Uterus (tissue), 4 donors: ENCODE data around the gene RELL1. TPM values are rescaled to one million over a fixed set of nuclear protein-coding genes. Genes with fewer than 3 reads are reported as not detected.

Experiments
- DNase-seq, 2 donors: peaks; one replicate each; pipeline ENCODE4 v3.0.0-alpha.2; 2019 to 2020
- H3K27ac ChIP-seq, 2 donors: fragments of 200-600 bp; sonication (generic); 1 replicate in 1 of 2; 2 replicates in 1 of 2; pipeline ENCODE4 v1.5.1; 2016 to 2018
- H3K27me3 ChIP-seq, 2 donors: fragments of 200-600 bp; sonication (generic); one replicate each; pipeline ENCODE4 v1.5.1; 2018 to 2019; ENCODE audit warnings: control low read depth in 1 of 2
- H3K36me3 ChIP-seq, 2 donors: fragments of 200-600 bp; sonication (generic); one replicate each; pipeline ENCODE4 v1.5.1; 2019; ENCODE audit warnings: control low read depth in 1 of 2
- H3K4me1 ChIP-seq, 2 donors: fragments of 200-600 bp; sonication (generic); one replicate each; pipeline ENCODE4 v1.5.1; 2018 to 2019; ENCODE audit warnings: control low read depth in 1 of 2
- H3K4me3 ChIP-seq, 2 donors: fragments of 200-600 bp; sonication (generic); 1 replicate in 1 of 2; 2 replicates in 1 of 2; pipeline ENCODE4 v1.5.1; 2018 to 2019; ENCODE audit warnings: mild to moderate bottlenecking in 1 of 2
- H3K9me3 ChIP-seq, 2 donors: fragments of 200-600 bp; sonication (generic); one replicate each; pipeline ENCODE4 v1.5.1; 2019; ENCODE audit warnings: control low read depth in 1 of 2
- CTCF ChIP-seq, 4 experiments: fragments of 200-600 bp in 2 of 4; fragments of 450-650 bp in 2 of 4; sonication (generic) in 2 of 4; IDR thresholded peaks; one replicate each; pipeline ENCODE4 v1.5.1; 2016 to 2019; ENCODE audit warnings: antibody characterized with exemption in 4 of 4, mild to moderate bottlenecking in 2 of 4, moderate library complexity in 1 of 4
- POLR2A ChIP-seq, 2 donors: fragments of 450-650 bp; IDR thresholded peaks; one replicate each; pipeline ENCODE4 v1.6.1; 2016; ENCODE audit warnings: antibody characterized with exemption in 2 of 2, mild to moderate bottlenecking in 1 of 2, moderate library complexity in 1 of 2
- intact Hi-C: fragments of 100-400 bp; cut with DNase I; formaldehyde crosslinking; loops from one replicate; pipeline ENCODE4 v1.15.1; 2023; ENCODE audit warnings: low total_unique reads
- total RNA-seq, 4 donors: library from RNA; depleted of rRNA in 3 of 4; stranded (reverse); fragments of >200 nt in 3 of 4; gene quantifications; one replicate each; pipeline versions ENCODE4 v1.1.0 to v1.2.4, GENCODE V29; 2014 to 2023
- donor health status: DM: yes; HTN: yes; CAD: no.

The RELL1 gene
- total RNA-seq, 4 donors from 2014 or later = 21.2 to 64.0 (median 44.3) TPM

DNA sequence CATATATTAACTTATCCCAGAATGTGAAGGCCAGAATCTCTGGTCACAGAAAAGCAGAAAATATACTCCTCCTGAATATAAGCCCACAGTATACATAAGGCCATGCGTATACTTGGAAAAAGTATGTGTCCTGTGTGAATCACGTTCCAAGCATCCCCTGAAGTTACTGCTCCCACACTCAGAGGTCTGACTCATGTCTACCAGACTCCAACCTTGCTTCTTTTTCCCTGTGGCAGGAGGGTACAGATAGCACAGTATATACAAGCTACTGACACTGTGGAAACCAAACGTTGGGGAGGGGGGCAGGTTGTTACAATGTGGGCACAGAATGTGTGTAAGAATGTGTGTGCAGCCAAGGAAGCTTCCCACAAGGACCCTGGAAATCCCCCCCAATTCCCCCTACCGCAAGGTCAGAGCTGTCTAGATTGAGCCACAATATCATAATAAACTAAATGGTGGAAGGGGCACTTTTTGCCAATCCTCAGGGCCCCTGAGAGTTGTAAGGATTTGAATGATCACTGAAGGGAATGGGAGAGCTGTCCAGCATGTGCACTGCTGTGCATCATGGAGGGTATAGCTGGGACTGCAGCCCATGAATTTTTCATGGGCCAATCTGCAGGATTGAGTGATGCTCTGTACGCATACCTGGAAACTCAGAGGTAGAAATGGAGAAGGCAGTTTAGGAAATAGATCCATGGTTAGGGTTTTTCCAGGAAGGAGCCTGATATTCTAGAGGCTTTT is 7.4 kb upstream of the RELL1 start:
- no peak overlapping the region for H3K4me3 ChIP-seq
- TF ChIP-seq POLR2A (IDR thresholded peaks at IDR 0.05) (no peak), CTCF (IDR thresholded peaks at IDR 0.05) (no peak)

DNA sequence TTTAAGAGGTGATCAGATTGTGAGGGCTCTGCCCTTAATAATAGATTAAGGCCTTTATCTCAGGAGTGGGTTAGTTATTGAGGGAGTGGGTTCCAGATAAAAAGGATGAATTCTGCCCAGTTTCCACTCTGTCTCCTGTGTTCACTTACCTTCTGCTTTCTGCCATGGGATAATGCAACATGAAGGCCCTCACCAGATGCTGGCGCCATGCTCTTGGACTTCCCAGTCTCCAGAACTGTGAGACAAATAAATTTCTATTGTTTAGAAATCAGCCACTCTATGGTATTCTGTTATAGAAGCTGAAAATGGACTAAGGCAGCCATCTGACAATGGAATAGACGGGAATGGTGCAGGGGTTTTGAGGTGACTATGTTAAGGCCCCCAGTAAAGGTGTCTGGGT is 6.9 kb upstream of the RELL1 start:
- no peaks in the 10 kb centered on the region for H3K27me3 ChIP-seq
- H3K36me3 ChIP-seq = no peaks in the 10 kb centered on the region
- no peaks in the 10 kb centered on the region for H3K9me3 ChIP-seq
- H3K4me3 ChIP-seq = no peak overlapping the region
- no peak for TF ChIP-seq CTCF (IDR thresholded peaks at IDR 0.05)
- no peaks in the 10 kb centered on the region for H3K4me1 ChIP-seq
- no peak for DNase-seq
- H3K27ac ChIP-seq = no peak overlapping the region
- intact Hi-C loops = no loop called here

More for the DNA sequence above, 7.4 kb upstream of the RELL1 start:
- no peak overlapping the region for H3K27ac ChIP-seq
- H3K4me1 ChIP-seq = no peaks in the 10 kb centered on the region
- intact Hi-C loops = no loop called here
- H3K9me3 ChIP-seq = no peaks in the 10 kb centered on the region
- H3K36me3 ChIP-seq = no peaks in the 10 kb centered on the region
- DNase-seq = no peak
- H3K27me3 ChIP-seq = no peaks in the 10 kb centered on the region

DNA sequence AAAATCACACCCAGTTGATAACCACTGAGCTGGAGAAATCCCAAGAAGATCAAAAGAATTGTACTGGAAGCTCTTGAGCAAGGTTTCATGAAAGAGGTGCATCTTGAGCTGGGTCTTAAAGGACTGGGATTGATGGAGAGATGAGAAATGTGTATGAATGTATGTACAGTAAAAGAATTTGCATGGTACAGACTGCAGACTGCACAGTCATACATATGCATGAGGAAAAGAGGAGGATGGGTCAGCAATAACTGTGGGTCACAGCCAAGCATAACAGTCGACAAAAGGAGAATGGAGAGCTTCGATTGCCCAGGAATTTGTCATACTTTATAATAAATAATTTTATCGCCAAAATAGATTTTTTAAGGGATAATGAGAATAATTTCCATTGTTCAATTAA is 4.8 kb upstream of the RELL1 start:
- TF ChIP-seq CTCF (IDR thresholded peaks at IDR 0.05) (no peak), POLR2A (IDR thresholded peaks at IDR 0.05) (no peak)
- DNase-seq = no peak
- Histone ChIP-seq H3K36me3 (no peaks in the 10 kb centered on the region), H3K4me3 (no peak overlapping the region), H3K4me1 (no peaks in the 10 kb centered on the region), H3K27me3 (no peaks in the 10 kb centered on the region), H3K27ac (no peak overlapping the region), H3K9me3 (no peaks in the 10 kb centered on the region)
- intact Hi-C loops = no loop called here

GRCh38 chr4:37689353-37690095 is 3.3 kb upstream of the RELL1 start:
- Histone ChIP-seq H3K27me3 (no peaks in the 10 kb centered on the region), H3K27ac (no peak overlapping the region), H3K4me1 (peaks cover 0 to 4% of the 10 kb centered on the region in 2 donors), H3K9me3 (no peaks in the 10 kb centered on the region), H3K36me3 (no peaks in the 10 kb centered on the region), H3K4me3 (no peak overlapping the region)
- no peak for TF ChIP-seq POLR2A (IDR thresholded peaks at IDR 0.05)
- no peak for TF ChIP-seq CTCF (IDR thresholded peaks at IDR 0.05)
- intact Hi-C loops = no loop called here
- DNase-seq = no peak

GRCh38 chr4:37687681-37688080 is 1.5 kb upstream of the RELL1 start:
- no peaks in the 10 kb centered on the region for H3K36me3 ChIP-seq
- DNase-seq = no peak
- no peaks in the 10 kb centered on the region for H3K9me3 ChIP-seq
- no peak overlapping the region for H3K27ac ChIP-seq
- peaks cover 0 to 7% of the 10 kb centered on the region in 2 donors for H3K4me1 ChIP-seq
- H3K4me3 ChIP-seq = no peak overlapping the region
- intact Hi-C loops = no loop called here
- no peaks in the 10 kb centered on the region for H3K27me3 ChIP-seq
- TF ChIP-seq POLR2A (IDR thresholded peaks at IDR 0.05) (no peak), CTCF (IDR thresholded peaks at IDR 0.05) (no peak)
